Neural progenitor cell (in vitro differentiated cells): ENCODE data around the gene C14orf132.

Source experiments
- EZH2 ChIP-seq: fragments of 200-600 bp; sonication (generic); IDR thresholded peaks from 2 replicates; pipeline ENCODE4 v1.6.1; 2017; ENCODE audit warnings: antibody characterized with exemption, mild to moderate bottlenecking, moderate library complexity
- EZH2phosphoT487 ChIP-seq: fragments of 200-600 bp; sonication (generic); IDR thresholded peaks from 2 replicates; pipeline ENCODE4 v1.6.1; 2017; ENCODE audit warnings: antibody characterized with exemption
- TF ChIP-seq, protein P1 (sequence below): fragments of 200-600 bp; sonication (generic); IDR thresholded peaks from 2 replicates; pipeline ENCODE4 v1.5.1; 2017; ENCODE audit warnings: antibody characterized with exemption, mild to moderate bottlenecking

DNA sequence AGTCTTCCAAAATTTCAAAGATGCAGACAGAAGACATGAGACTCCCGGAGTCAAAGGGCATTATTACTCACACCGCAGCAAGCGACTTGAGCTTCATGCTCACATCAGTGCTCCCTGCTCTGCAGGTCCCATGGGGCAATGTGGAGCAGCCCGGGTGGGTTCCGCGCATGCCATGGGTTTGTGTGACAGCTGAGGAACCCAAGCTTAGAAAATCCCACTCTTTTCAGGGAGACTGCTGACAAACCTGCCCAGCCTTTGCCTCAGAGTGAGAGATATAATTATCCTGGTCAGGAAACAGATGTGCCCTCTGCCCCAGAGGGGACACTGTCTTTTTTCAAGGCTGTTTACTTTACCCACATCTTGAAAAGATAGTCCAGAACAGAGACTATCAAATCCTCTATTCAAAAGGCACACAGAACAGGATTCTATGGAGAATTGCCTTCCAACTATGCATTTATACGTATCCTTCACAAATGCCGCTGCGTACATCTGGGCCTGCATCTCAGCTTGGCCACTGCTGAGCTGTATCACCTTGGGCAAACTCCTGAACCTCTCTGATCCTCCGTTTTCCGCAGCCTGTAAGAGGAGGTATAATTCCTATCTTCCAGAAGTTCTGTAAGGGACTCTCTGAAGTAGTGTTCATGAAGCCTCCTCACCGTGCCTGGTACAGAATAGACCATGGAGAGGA, 16.0 kb downstream of the C14orf132 start:
- TF ChIP-seq, protein P1, sequence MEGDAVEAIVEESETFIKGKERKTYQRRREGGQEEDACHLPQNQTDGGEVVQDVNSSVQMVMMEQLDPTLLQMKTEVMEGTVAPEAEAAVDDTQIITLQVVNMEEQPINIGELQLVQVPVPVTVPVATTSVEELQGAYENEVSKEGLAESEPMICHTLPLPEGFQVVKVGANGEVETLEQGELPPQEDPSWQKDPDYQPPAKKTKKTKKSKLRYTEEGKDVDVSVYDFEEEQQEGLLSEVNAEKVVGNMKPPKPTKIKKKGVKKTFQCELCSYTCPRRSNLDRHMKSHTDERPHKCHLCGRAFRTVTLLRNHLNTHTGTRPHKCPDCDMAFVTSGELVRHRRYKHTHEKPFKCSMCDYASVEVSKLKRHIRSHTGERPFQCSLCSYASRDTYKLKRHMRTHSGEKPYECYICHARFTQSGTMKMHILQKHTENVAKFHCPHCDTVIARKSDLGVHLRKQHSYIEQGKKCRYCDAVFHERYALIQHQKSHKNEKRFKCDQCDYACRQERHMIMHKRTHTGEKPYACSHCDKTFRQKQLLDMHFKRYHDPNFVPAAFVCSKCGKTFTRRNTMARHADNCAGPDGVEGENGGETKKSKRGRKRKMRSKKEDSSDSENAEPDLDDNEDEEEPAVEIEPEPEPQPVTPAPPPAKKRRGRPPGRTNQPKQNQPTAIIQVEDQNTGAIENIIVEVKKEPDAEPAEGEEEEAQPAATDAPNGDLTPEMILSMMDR: no peak
- no peak for TF ChIP-seq EZH2phosphoT487
- TF ChIP-seq EZH2: no peak
